ENCODE measurements around the gene TBC1D13.
"Not testable (repeated sequence)": the region's sequence is repeated elsewhere in the genome, so short reads cannot be mapped to it uniquely, and the experiment has no call there.

Gene TBC1D13

GRCh38 chr9:128843171-128843570, 56.1 kb downstream of the TBC1D13 start:
- not testable (repeated sequence) for DNase-seq (ENCODE audit: low read depth in 4 of 4, low spot score in 1 of 4)

- DNase-seq (ENCODE audit: low read depth in 4 of 4, low spot score in 1 of 4): no peak
These were observed 58.3 kb downstream of the TBC1D13 start for GRCh38 chr9:128845186-128845931.

DNA sequence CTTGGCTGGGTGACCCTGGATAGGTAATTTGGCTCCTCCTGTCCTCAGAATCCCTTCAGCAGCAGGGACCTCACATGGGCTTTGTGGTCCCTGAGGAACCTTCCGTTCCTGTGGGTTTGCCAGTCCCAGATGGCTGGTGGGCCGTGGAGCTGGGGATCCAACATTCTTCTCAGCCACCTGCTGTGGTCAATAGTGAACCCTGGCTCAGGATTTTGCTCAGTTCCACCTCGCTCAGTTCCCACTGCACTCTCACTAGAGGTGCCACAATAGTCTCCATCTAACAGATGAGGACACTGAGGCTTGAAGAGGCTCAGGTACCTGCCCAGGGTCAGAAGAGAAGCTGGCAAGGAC, 59.6 kb downstream of the TBC1D13 start:
- DNase-seq (ENCODE audit: low read depth in 4 of 4, low spot score in 1 of 4): no peak

- no peak for DNase-seq (ENCODE audit: low read depth in 4 of 4, low spot score in 1 of 4)
These were observed 60.8 kb downstream of the TBC1D13 start for GRCh38 chr9:128847803-128848202.

GRCh38 chr9:128851024-128851423, 64.0 kb downstream of the TBC1D13 start:
- DNase-seq (ENCODE audit: low read depth in 4 of 4, low spot score in 1 of 4): not testable (repeated sequence)

GRCh38 chr9:128851779-128852600, 64.9 kb downstream of the TBC1D13 start:
- not testable (repeated sequence) for DNase-seq (ENCODE audit: low read depth in 4 of 4, low spot score in 1 of 4)

- DNase-seq (ENCODE audit: low read depth in 4 of 4, low spot score in 1 of 4): not testable (repeated sequence)
These were observed 65.6 kb downstream of the TBC1D13 start for GRCh38 chr9:128852646-128853045.

GRCh38 chr9:128854454-128854853, 67.4 kb downstream of the TBC1D13 start:
- DNase-seq (ENCODE audit: low read depth in 4 of 4, low spot score in 1 of 4): not testable (repeated sequence)

DNA sequence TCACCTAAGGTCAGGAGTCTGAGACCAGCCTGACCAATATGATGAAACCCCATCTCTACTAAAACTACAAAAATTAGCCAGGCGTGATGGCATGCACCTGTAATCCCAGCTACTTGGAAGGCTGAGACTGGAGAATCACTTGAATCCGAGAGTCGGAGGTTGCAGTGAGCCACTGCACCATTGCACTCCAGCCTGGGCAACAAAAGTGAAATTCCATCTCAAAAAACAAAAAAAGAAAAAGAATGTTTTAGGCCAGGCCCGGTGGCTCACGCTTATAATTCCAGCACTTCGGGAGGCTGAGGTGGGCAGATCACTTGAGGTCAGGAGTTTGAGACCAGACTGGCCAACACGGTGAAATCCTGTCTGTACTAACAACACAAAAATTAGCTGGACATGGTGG, 71.4 kb downstream of the TBC1D13 start:
- DNase-seq (ENCODE audit: low read depth in 4 of 4, low spot score in 1 of 4): not testable (repeated sequence)
